ENCODE results near the gene SRP19.
A peak's percentile ranks its signal among the peaks of the same experiment; 100 is the strongest.
"Not testable (repeated sequence)": the region's sequence is repeated elsewhere in the genome, so short reads cannot be mapped to it uniquely, and the experiment has no call there.

SRP19 gene

GRCh38 chr5:112869948-112870347 lies 8.9 kb downstream of the SRP19 start:
- DNase-seq (ENCODE audit: low read depth in 3 of 3, low spot score in 1 of 3) = no peak

- no peak for DNase-seq (ENCODE audit: low read depth in 3 of 3, low spot score in 1 of 3)
These were observed 9.9 kb downstream of the SRP19 start for GRCh38 chr5:112870966-112871365.

GRCh38 chr5:112876362-112876761 lies 15.3 kb downstream of the SRP19 start:
- DNase-seq (ENCODE audit: low read depth in 3 of 3, low spot score in 1 of 3) = no peak

GRCh38 chr5:112878101-112878500 lies 17.0 kb downstream of the SRP19 start:
- DNase-seq (ENCODE audit: low read depth in 3 of 3, low spot score in 1 of 3) = no peak

GRCh38 chr5:112878760-112879159 lies 17.7 kb downstream of the SRP19 start:
- DNase-seq (ENCODE audit: low read depth in 3 of 3, low spot score in 1 of 3) = peak in 2 of 3 donors; percentile 16 to 21

GRCh38 chr5:112880219-112880964 lies 19.3 kb downstream of the SRP19 start:
- no peak for DNase-seq (ENCODE audit: low read depth in 3 of 3, low spot score in 1 of 3)

- no peak for DNase-seq (ENCODE audit: low read depth in 3 of 3, low spot score in 1 of 3)
These were observed 22.1 kb downstream of the SRP19 start for GRCh38 chr5:112883192-112883591.

- no peak for DNase-seq (ENCODE audit: low read depth in 3 of 3, low spot score in 1 of 3)
These were observed 23.9 kb downstream of the SRP19 start for GRCh38 chr5:112885001-112885400.

- DNase-seq (ENCODE audit: low read depth in 3 of 3, low spot score in 1 of 3) = no peak
These were observed 25.9 kb downstream of the SRP19 start for GRCh38 chr5:112886975-112887374.

- not testable (repeated sequence) for DNase-seq (ENCODE audit: low read depth in 3 of 3, low spot score in 1 of 3)
These were observed 31.0 kb downstream of the SRP19 start for GRCh38 chr5:112892066-112892465.

- no peak for DNase-seq (ENCODE audit: low read depth in 3 of 3, low spot score in 1 of 3)
These were observed 31.7 kb downstream of the SRP19 start for GRCh38 chr5:112892776-112893175.

- DNase-seq (ENCODE audit: low read depth in 3 of 3, low spot score in 1 of 3) = no peak
These were observed 34.6 kb downstream of the SRP19 start for GRCh38 chr5:112895682-112896081.

- DNase-seq (ENCODE audit: low read depth in 3 of 3, low spot score in 1 of 3) = no peak
These were observed 41.5 kb downstream of the SRP19 start for GRCh38 chr5:112902561-112902960.

GRCh38 chr5:112904996-112905395 lies 43.9 kb downstream of the SRP19 start:
- not testable (repeated sequence) for DNase-seq (ENCODE audit: low read depth in 3 of 3, low spot score in 1 of 3)

GRCh38 chr5:112906637-112907036 lies 45.5 kb downstream of the SRP19 start:
- no peak for DNase-seq (ENCODE audit: low read depth in 3 of 3, low spot score in 1 of 3)

GRCh38 chr5:112907166-112907631 lies 46.1 kb downstream of the SRP19 start:
- no peak for DNase-seq (ENCODE audit: low read depth in 3 of 3, low spot score in 1 of 3)

GRCh38 chr5:112908854-112909253 lies 47.8 kb downstream of the SRP19 start:
- no peak for DNase-seq (ENCODE audit: low read depth in 3 of 3, low spot score in 1 of 3)

- no peak for DNase-seq (ENCODE audit: low read depth in 3 of 3, low spot score in 1 of 3)
These were observed 49.4 kb downstream of the SRP19 start for GRCh38 chr5:112910529-112910928.

- no peak for DNase-seq (ENCODE audit: low read depth in 3 of 3, low spot score in 1 of 3)
These were observed 53.5 kb downstream of the SRP19 start for GRCh38 chr5:112914584-112914983.

- DNase-seq (ENCODE audit: low read depth in 3 of 3, low spot score in 1 of 3) = no peak
These were observed 54.7 kb downstream of the SRP19 start for GRCh38 chr5:112915831-112916230.

- no peak for DNase-seq (ENCODE audit: low read depth in 3 of 3, low spot score in 1 of 3)
These were observed 56.4 kb downstream of the SRP19 start for GRCh38 chr5:112917453-112917995.

- DNase-seq (ENCODE audit: low read depth in 3 of 3, low spot score in 1 of 3) = no peak
These were observed 57.0 kb downstream of the SRP19 start for GRCh38 chr5:112918136-112918535.

GRCh38 chr5:112918679-112919078 lies 57.6 kb downstream of the SRP19 start:
- DNase-seq (ENCODE audit: low read depth in 3 of 3, low spot score in 1 of 3) = no peak
